ENCODE data around the gene PSMD13.
"Not testable (repeated sequence)": the region's sequence is repeated elsewhere in the genome, so short reads cannot be mapped to it uniquely, and the experiment has no call there.

The PSMD13 gene

DNA sequence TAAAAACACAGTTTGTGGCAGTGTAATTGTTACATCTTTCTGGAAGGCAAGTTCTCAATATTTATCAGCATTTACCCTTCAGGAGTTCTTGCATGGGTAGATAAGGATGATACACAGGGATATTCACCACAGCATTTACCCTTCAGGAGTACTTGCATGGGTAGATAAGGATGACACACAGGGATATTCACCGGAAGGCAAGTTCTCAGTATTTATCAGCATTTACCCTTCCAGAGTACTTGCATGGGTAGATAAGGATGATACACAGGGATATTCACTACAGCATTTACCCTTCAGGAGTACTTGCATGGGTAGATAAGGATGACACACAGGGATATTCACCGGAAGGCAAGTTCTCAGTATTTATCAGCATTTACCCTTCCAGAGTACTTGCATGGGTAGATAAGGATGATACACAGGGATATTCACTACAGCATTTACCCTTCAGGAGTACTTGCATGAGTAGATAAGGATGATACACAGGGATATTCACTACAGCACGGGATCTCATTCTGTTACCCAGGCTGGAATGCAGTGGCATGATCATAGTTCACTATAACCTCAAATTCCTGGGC, 16.0 kb upstream of the PSMD13 start:
- DNase-seq = not testable (repeated sequence)

DNA sequence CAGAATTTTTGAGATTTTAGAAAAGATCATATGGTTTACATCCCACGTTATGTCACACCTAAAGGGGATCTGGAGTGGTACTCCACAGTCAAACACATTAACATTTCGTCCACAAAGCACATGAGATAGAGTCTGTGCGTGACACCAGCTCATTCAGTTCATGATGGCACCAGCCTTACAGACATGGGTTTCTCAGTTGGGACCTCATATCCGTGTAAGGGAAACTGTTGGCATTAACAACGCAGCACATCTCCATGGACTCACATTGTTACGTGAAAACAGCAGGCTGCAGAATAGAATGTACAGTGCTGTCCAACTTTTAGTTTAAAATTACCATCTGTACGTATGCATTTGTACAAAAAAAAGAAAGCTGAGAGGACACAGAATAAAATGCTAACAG, 15.2 kb upstream of the PSMD13 start:
- DNase-seq = no peak

GRCh38 chr11:221998-222789, 14.6 kb upstream of the PSMD13 start:
- no peak for DNase-seq

- DNase-seq = no peak
These were observed 13.6 kb upstream of the PSMD13 start for GRCh38 chr11:223026-223789.

- DNase-seq = no peak
These were observed 12.9 kb upstream of the PSMD13 start for GRCh38 chr11:223884-224283.

DNA sequence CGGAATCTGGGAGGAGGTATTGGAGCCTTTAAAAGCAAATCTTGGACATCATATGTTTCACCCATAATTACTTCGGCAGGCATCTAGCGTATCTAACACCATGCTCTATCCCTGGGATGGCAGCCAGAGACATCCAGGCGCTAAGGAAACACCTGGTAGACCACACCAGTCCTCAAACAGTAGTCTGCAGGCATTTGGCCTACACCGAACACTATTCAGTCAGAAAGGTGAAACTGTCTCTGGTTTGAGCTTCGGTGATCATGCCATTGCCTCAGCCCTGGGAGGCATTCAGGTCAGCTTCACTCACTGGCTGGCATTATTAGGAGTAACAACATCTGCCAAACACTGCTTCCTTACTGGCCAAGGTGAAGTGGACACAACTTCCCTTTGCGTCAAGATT, 12.4 kb upstream of the PSMD13 start:
- no peak for DNase-seq

DNA sequence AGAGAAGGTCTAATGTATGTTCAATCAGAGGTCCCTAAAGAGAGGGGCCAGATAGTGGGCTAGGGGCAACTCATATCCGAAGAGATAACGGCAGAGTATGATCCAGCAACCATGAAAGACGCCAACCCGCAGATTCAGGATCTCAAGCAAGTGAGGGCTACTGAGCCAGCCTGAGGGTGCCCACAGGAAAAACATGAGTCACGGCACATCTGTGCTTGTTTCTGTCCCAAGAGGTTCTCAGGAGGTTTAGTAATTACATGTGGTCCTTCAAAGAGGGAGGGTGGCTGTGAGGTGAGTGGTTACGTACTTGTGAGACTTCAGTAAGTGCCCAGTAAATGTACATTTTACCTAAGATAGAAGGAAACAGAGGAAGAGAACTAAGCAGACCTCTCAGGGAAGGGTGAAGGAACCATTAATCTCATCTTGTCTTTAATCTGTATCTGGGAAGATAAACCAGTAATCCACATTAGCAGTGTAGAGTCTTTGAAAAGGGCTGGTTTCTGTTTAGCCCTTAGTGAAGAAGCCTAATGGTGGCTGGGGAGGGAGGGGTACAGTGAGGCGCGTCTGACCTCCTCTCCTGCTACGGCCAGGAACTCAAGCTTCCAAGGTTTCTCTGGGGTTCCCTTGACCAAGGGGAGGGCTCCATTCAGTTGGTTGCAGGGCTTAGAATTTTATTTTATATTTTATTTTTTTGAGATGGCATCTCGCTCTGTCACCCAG, 10.9 kb upstream of the PSMD13 start:
- no peak for DNase-seq

GRCh38 chr11:227824-228379, 8.9 kb upstream of the PSMD13 start:
- no peak for DNase-seq

DNA sequence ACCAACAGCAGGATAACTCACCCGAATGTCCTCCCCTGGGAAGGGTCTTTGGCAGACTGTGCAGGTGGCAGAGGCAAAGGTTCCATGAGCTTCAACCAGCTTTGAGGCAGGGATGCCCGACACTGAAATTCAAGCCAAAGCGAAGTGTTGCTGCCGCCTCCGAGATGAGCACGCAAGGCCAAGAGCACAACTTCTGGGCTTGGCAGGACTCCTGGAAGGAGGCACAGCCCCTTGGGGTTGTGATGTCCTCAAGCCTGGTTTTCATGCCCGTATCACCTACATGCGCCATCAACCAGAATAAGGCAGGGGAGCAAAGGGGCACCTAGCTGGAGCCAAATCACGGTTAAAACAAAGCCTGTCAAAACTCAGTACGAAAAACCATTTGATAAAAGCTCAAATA, 6.3 kb upstream of the PSMD13 start:
- DNase-seq = no peak

DNA sequence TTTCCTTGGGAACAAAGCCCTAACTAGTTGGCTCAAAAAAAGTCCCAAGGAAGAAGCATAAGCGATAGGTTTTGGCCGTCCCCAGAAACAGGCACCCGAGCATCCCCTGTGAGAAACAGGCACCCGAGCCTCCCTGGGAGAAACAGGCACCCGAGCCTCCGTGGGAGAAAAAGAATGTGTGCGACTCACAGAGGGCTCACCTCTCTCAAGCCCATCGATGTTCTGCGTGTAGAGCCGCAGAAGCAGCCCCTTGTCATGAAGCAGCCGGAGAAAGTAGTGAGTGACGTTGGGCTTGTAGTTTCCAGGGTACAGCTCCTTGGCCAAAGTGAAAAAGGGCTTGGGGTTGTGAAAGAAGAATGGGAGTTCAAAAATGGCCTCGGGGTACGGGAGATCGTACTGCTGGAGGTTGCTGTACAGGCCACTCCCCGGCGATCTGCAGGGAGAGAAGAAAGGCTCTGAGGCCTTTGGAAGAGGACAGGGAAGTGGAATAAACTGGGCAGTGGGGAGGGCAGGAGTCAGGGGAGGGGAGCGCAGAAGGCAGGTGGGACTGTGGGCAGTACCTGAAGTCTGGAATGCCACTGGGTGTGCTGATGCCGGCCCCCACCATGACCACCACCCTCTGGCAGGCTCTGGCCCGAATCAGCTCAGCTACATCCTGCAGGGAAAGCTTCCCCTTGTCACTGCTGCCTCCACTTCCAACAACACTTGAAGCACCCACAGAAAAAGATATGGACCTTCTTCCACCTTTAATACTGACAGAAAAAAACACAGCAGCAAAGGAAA, 3.8 kb upstream of the PSMD13 start:
- no peak for DNase-seq

- no peak for DNase-seq
These were observed 1.6 kb upstream of the PSMD13 start for GRCh38 chr11:235180-235579.

GRCh38 chr11:235609-235996, 1.2 kb upstream of the PSMD13 start:
- DNase-seq = peak; percentile 35

GRCh38 chr11:235997-236773, 591 bp upstream of the PSMD13 start, which contains the start of gene SIRT3:
TSS of gene SIRT3 (minus strand) at chr11:236342. CDS start at chr11:236328, 14 bp downstream.
- peak; percentile 79 for DNase-seq

DNA sequence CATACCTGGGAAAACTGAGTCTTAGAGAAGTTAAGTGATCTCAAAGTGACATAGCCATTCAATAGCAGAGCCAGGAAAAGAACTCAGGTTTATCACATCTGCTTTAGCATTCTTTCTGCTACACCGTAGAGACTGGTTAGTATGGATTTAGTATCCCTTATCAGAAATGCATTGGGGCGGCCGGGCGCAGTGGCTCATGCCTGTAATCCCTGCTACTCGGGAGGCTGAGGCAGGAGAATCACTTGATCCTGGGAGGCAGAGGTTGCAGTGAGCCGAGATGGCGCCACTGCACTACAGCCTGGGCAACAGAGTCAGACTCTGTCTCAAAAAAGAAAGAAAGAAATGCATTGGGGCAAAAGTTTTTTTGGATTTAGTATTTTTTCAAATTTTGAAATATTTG, 1.6 kb downstream of the PSMD13 start:
- DNase-seq = not testable (repeated sequence)

DNA sequence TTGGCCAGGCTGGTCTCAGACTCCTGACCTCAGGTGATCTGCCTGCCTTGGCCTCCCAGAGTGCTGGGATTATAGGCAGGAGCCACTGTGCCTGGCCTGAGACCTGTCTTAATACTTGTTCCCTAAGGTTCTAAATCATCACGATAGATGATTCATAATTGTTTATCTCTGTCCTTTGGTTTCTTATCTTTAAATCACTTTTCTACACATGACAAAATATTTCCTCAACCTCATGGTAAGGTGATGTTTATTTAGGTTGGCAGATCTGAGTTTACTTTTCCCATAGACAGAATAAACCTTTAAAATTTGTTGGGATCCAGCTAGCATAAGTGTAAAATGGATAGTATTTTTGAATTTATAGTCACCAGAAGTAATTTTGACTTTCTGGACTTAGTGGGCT, 3.5 kb downstream of the PSMD13 start:
- no peak for DNase-seq

- no peak for DNase-seq
These were observed 4.9 kb downstream of the PSMD13 start for GRCh38 chr11:241634-242033.

GRCh38 chr11:244376-244775, 7.6 kb downstream of the PSMD13 start:
- no peak for DNase-seq

DNA sequence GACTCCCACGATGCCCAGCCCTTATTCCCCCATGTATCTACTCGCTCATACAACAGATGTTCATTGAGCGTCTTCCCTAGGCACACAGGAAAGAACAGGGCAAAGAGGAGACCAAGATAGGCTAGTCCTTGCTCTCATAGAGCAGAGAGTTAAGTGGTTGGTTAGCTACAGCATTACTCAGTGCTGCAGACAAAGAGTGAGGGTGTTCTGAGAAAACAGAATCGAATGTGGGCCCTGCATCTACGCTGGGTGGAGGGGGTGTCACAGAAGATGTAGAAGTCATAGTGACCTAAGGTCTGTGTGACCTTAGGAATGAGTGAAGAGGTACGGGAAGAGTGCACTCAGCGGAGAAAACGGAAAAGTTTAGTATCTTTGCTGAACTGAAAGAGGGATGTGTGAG, 12.3 kb downstream of the PSMD13 start:
- no peak for DNase-seq

GRCh38 chr11:250274-250673, 13.5 kb downstream of the PSMD13 start:
- no peak for DNase-seq

- no peak for DNase-seq
These were observed 14.0 kb downstream of the PSMD13 start for GRCh38 chr11:250740-251299.

- no peak for DNase-seq
These were observed 14.8 kb downstream of the PSMD13 start for GRCh38 chr11:251550-251949.

Measured in NCI-H1105 treated with DMSO at 0.1 percent for 48 hours (cell line).